HepG2 (cell line): ENCODE data around the gene LTB4R. TPM values are rescaled to one million over a fixed set of nuclear protein-coding genes. Genes with fewer than 3 reads are reported as not detected.
A peak's percentile ranks its signal among the peaks of the same experiment; 100 is the strongest.

Source experiments
- ATAC-seq: fragments of 200-7000 bp; cut with Tn5 transposase; 3 replicates; pipeline ENCODE4 v1.9.1; 2020; ENCODE audit warnings: mild to moderate bottlenecking, moderate library complexity
- BruUV-seq: library from RNA; stranded (reverse); fragments of 400-500 nt; replicated peaks from 2 replicates; lab custom pipeline; 2021; lab: Mats Ljungman, UMichigan
- CTCF ChIA-PET: fragments of 300-600 bp; formaldehyde crosslinking; extraction: SDS; loops from one replicate; lab custom pipeline; 2021; ENCODE audit warnings: low total read pairs, inconsistent platforms, low intra/inter-chr PET ratio; lab: Yijun Ruan, JAX
- POLR2A ChIA-PET: fragments of 350-600 bp; sonication (Branson Sonifier 250); formaldehyde crosslinking; loops from one replicate; lab custom pipeline; 2020; ENCODE audit warnings: antibody characterized with exemption, inconsistent platforms; lab: Yijun Ruan, JAX
- DNase-seq: peaks from one replicate; pipeline ENCODE4 v3.0.0-alpha.2; 2015; ENCODE audit warnings: low spot score
- FAIRE-seq: peaks from 3 replicates; lab custom pipeline; 2011; peaks lifted over from hg19 to GRCh38; lab: Jason Lieb, UNC
- H2AFZ ChIP-seq: one replicate; pipeline ENCODE4 v1.6.1; 2011; ENCODE audit warnings: low read length, inconsistent platforms
- H3K27ac ChIP-seq: fragments of 300-600 bp; 3 replicates; pipeline ENCODE4 v1.8.0; 2011; ENCODE audit warnings: mixed run types, mild to moderate bottlenecking, mixed read lengths, low read length, inconsistent platforms; ENCODE audit not compliant: insufficient read depth; ENCODE audit errors: extremely low read length
- H3K27me3 ChIP-seq, 2 experiments: fragments of 200-600 bp in 1 of 2; 2 replicates in 1 of 2; 3 replicates in 1 of 2; pipeline versions ENCODE4 v1.6.0 to v1.8.0; 2011; ENCODE audit warnings: low read length in 2 of 2, mild to moderate bottlenecking in 2 of 2, moderate library complexity in 2 of 2, inconsistent platforms in 1 of 2; ENCODE audit not compliant: insufficient read depth in 2 of 2, control insufficient read depth in 1 of 2
- H3K36me3 ChIP-seq, 2 experiments: fragments of 200-600 bp in 1 of 2; replicated peaks in 1 of 2; 2 replicates in 1 of 2; 3 replicates in 1 of 2; pipeline versions ENCODE4 v1.5.1 to v1.8.0; 2011; ENCODE audit warnings: low read length in 2 of 2, inconsistent platforms in 1 of 2; ENCODE audit not compliant: insufficient read depth in 2 of 2, control insufficient read depth in 1 of 2
- H3K4me1 ChIP-seq: 2 replicates; pipeline ENCODE4 v1.5.1; 2012; ENCODE audit warnings: low read length, inconsistent platforms; ENCODE audit not compliant: insufficient read depth
- H3K4me2 ChIP-seq: 2 replicates; pipeline ENCODE4 v1.6.0; 2011; ENCODE audit warnings: low read depth, low read length, inconsistent platforms
- H3K4me3 ChIP-seq, 3 experiments: fragments of 200-600 bp in 1 of 3; sonication (generic), shearing (Covaris generic) in 1 of 3; replicated peaks in 1 of 3; 2 replicates each; pipeline ENCODE4 v1.5.1; 2011 to 2016; ENCODE audit warnings: low read length in 3 of 3, inconsistent platforms in 2 of 3, low read depth in 2 of 3, mild to moderate bottlenecking in 2 of 3, control low read depth in 1 of 3, mixed read lengths in 1 of 3; ENCODE audit not compliant: insufficient read depth in 1 of 3
- H3K79me2 ChIP-seq: one replicate; pipeline ENCODE4 v1.6.1; 2011; ENCODE audit warnings: low read length, inconsistent platforms; ENCODE audit not compliant: insufficient read depth
- H3K9ac ChIP-seq: 2 replicates; pipeline ENCODE4 v1.6.0; 2011; ENCODE audit warnings: mild to moderate bottlenecking, low read depth, low read length, inconsistent platforms; ENCODE audit not compliant: insufficient read depth
- H3K9me3 ChIP-seq: 2 replicates; pipeline ENCODE4 v1.5.1; 2012; ENCODE audit warnings: mild to moderate bottlenecking, low read length
- H4K20me1 ChIP-seq: 2 replicates; pipeline ENCODE4 v1.6.0; 2011; ENCODE audit warnings: inconsistent platforms, mild to moderate bottlenecking, low read length, moderate library complexity; ENCODE audit not compliant: insufficient read depth
- ARNT2 ChIP-seq: sonication (generic); formaldehyde crosslinking; IDR thresholded peaks from 2 replicates; pipeline ENCODE4 v1.8.0; 2022; ENCODE audit warnings: mild to moderate bottlenecking, low read depth, missing genetic modification reagents, moderate library complexity
- DNMT1 ChIP-seq: sonication (generic); formaldehyde crosslinking; IDR thresholded peaks from 2 replicates; pipeline ENCODE4 v1.5.1; 2020; ENCODE audit warnings: mild to moderate bottlenecking, missing genetic modification reagents
- DPF2 ChIP-seq: sonication (generic); formaldehyde crosslinking; IDR thresholded peaks from 2 replicates; pipeline ENCODE4 v1.4.0; 2020; ENCODE audit warnings: mild to moderate bottlenecking, low read depth, missing genetic modification reagents, borderline replicate concordance
- HMG20A ChIP-seq: IDR thresholded peaks from 2 replicates; pipeline ENCODE4 v1.6.1; 2016; ENCODE audit warnings: borderline replicate concordance
- MATR3 ChIP-seq: sonication (generic); formaldehyde crosslinking; IDR thresholded peaks from 2 replicates; pipeline ENCODE4 v1.4.0; 2020; ENCODE audit warnings: missing genetic modification reagents
- NFRKB ChIP-seq: fragments of 450-650 bp; IDR thresholded peaks from 2 replicates; pipeline ENCODE4 v1.6.1; 2017
- NONO ChIP-seq, 2 experiments: fragments of 450-650 bp in 1 of 2; sonication (generic) in 1 of 2; formaldehyde crosslinking in 1 of 2; IDR thresholded peaks in 1 of 2; conservative IDR thresholded peaks in 1 of 2; 2 replicates each; pipeline versions ENCODE4 v1.6.1 to v1.8.0; 2017 to 2022; ENCODE audit warnings: mild to moderate bottlenecking in 1 of 2, missing genetic modification reagents in 1 of 2, moderate library complexity in 1 of 2
- SP140L ChIP-seq: sonication (generic); formaldehyde crosslinking; IDR thresholded peaks from 2 replicates; pipeline ENCODE4 v1.4.0; 2020; ENCODE audit warnings: missing genetic modification reagents, borderline replicate concordance
- XRCC5 ChIP-seq: fragments of 200-400 bp; formaldehyde crosslinking; optimal IDR thresholded peaks from 2 replicates; pipeline ENCODE3; 2017; ENCODE audit warnings: mild to moderate bottlenecking, low read length
- ZNF335 ChIP-seq: sonication (generic); formaldehyde crosslinking; IDR thresholded peaks from 2 replicates; pipeline ENCODE4 v1.4.0; 2020; ENCODE audit warnings: missing genetic modification reagents
- ZNF343 ChIP-seq: sonication (generic); formaldehyde crosslinking; IDR thresholded peaks from 2 replicates; pipeline ENCODE4 v1.4.0; 2020; ENCODE audit warnings: mild to moderate bottlenecking, missing genetic modification reagents
- ZNF616 ChIP-seq: sonication (generic); formaldehyde crosslinking; IDR thresholded peaks from 2 replicates; pipeline ENCODE4 v1.5.0; 2020; ENCODE audit warnings: low read depth, mild to moderate bottlenecking, missing genetic modification reagents
- ZZZ3 ChIP-seq: sonication (generic); formaldehyde crosslinking; IDR thresholded peaks from 2 replicates; pipeline ENCODE4 v1.4.0; 2020; ENCODE audit warnings: missing genetic modification reagents, mild to moderate bottlenecking, borderline replicate concordance
- WGBS: methylation state at CpG from one replicate; pipeline ENCODE4 v1.1.6; 2017; ENCODE audit warnings: low lambda C conversion rate; 5-methylcytosine and 5-hydroxymethylcytosine counted together
- in situ Hi-C: cut with HindIII; loops from 2 replicates; pipeline ENCODE4 v1.10.0; 2017; ENCODE audit warnings: low pct_unique_long_range_greater_than_20kb; ENCODE audit not compliant: extremely low pct_ligation_motif_present
- intact Hi-C: fragments of 100-400 bp; cut with micrococcal nuclease; formaldehyde crosslinking; loops from one replicate; pipeline ENCODE4 v1.10.0; 2022; ENCODE audit not compliant: unreplicated experiment
- polyA plus RNA-seq, 8 experiments: library from polyadenylated mRNA; depleted of rRNA in 3 of 8; stranded (reverse) in 7 of 8; unstranded in 1 of 8; fragments of >200 nt; fragmentation: Illumina TruSeq in 4 of 8; extraction: Trizol in 4 of 8; gene quantifications; 2 replicates each; pipeline versions ENCODE4 v1.2.1 to v1.2.3, GENCODE V29; 2011 to 2016; ENCODE audit warnings: low read depth in 4 of 8, missing spikeins in 1 of 8, mixed read lengths in 1 of 8; ENCODE audit not compliant: insufficient read depth in 1 of 8
- total RNA-seq, 5 experiments: library from RNA; depleted of rRNA; stranded (reverse); fragments of >200 nt; fragmentation: Illumina TruSeq; extraction: Trizol; gene quantifications; 2 replicates each; pipeline ENCODE4 v1.2.3, GENCODE V29; 2016; ENCODE audit warnings: low read depth in 1 of 5
- TF ChIP-seq, protein P1 (sequence below): sonication (generic); formaldehyde crosslinking; IDR thresholded peaks from 2 replicates; pipeline ENCODE4 v1.4.0; 2020; ENCODE audit warnings: missing genetic modification reagents, borderline replicate concordance
- TF ChIP-seq, protein P2 (sequence below): sonication (generic); formaldehyde crosslinking; IDR thresholded peaks from 2 replicates; pipeline ENCODE4 v1.4.0; 2020; ENCODE audit warnings: missing genetic modification reagents

Gene LTB4R
- total and polyA plus RNA-seq, 2 of the 13 experiments (the other 11 are each of a cell fraction or from before 2014, with no cell fraction given) = 3.2 to 8.2 TPM

DNA sequence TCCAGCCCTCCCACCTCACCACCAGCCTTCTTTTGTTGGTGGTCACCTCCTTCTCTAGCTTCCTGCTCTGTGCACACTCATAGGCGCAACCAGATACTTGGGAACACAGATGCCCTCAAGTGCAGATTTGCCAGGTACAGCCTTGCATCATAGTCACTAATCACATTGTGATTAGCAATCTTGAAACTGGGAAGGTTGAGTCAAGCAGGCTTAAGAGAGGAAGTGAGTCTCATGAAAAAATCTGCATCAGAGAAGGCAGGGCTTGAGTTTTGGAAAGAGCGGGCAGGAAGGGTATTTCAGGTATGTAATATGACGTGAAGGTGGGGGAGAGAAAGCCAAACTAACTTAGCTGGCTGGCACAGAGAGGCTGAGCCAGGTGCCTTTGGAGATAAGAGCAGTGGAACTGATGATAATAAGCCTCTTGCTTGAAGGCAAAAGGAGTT, 37.2 kb upstream of the LTB4R start:
- no peak for FAIRE-seq
- POLR2A ChIA-PET = interaction anchor here (0.6 to 16.5 kb wide), 6 partner anchors 8 to 85 kb away, joined by 3 to 435 read pairs (median 3); partner anchors contain the start of gene TINF2
- H3K4me2 ChIP-seq = no peak overlapping the region
- TF ChIP-seq DNMT1 (CRISPR knock-in tag) (no peak), HMG20A (CRISPR knock-in tag) (no peak), XRCC5 (no peak), ZNF343 (CRISPR knock-in tag) (0 out of 2 replicates have a peak, but pooled peaks have one; percentile 4), MATR3 (CRISPR knock-in tag) (no peak), ZNF335 (no peak), ARNT2 (CRISPR knock-in tag) (no peak), ZZZ3 (CRISPR knock-in tag) (0 out of 2 replicates have a peak, but pooled peaks have one; percentile 0), NFRKB (no peak), DPF2 (CRISPR knock-in tag) (no peak), NONO (IDR thresholded peaks at IDR 0.05) (no peak), NONO (CRISPR knock-in tag; conservative IDR thresholded peaks at IDR 0.05) (no peak), ZNF616 (CRISPR knock-in tag) (no peak), SP140L (no peak)
- TF ChIP-seq, protein P1, sequence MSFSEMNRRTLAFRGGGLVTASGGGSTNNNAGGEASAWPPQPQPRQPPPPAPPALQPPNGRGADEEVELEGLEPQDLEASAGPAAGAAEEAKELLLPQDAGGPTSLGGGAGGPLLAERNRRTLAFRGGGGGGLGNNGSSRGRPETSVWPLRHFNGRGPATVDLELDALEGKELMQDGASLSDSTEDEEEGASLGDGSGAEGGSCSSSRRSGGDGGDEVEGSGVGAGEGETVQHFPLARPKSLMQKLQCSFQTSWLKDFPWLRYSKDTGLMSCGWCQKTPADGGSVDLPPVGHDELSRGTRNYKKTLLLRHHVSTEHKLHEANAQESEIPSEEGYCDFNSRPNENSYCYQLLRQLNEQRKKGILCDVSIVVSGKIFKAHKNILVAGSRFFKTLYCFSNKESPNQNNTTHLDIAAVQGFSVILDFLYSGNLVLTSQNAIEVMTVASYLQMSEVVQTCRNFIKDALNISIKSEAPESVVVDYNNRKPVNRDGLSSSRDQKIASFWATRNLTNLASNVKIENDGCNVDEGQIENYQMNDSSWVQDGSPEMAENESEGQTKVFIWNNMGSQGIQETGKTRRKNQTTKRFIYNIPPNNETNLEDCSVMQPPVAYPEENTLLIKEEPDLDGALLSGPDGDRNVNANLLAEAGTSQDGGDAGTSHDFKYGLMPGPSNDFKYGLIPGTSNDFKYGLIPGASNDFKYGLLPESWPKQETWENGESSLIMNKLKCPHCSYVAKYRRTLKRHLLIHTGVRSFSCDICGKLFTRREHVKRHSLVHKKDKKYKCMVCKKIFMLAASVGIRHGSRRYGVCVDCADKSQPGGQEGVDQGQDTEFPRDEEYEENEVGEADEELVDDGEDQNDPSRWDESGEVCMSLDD = no peak
- TF ChIP-seq, protein P2, sequence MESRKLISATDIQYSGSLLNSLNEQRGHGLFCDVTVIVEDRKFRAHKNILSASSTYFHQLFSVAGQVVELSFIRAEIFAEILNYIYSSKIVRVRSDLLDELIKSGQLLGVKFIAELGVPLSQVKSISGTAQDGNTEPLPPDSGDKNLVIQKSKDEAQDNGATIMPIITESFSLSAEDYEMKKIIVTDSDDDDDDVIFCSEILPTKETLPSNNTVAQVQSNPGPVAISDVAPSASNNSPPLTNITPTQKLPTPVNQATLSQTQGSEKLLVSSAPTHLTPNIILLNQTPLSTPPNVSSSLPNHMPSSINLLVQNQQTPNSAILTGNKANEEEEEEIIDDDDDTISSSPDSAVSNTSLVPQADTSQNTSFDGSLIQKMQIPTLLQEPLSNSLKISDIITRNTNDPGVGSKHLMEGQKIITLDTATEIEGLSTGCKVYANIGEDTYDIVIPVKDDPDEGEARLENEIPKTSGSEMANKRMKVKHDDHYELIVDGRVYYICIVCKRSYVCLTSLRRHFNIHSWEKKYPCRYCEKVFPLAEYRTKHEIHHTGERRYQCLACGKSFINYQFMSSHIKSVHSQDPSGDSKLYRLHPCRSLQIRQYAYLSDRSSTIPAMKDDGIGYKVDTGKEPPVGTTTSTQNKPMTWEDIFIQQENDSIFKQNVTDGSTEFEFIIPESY (CRISPR knock-in tag) = no peak

More for the DNA sequence above, 37.2 kb upstream of the LTB4R start:
- no peak overlapping the region for H2AFZ ChIP-seq
- H3K79me2 ChIP-seq = peaks cover 7% of the 10 kb centered on the region
- H3K4me3 ChIP-seq = no peak overlapping the region
- in situ Hi-C loops (no loop called here), intact Hi-C loops (no loop called here)
- no TSS peak for BruUV-seq
- no peak overlapping the region for H3K9ac ChIP-seq
- peaks cover 22% of the 10 kb centered on the region for H3K4me1 ChIP-seq
- H4K20me1 ChIP-seq = no peaks in the 10 kb centered on the region
- H3K27ac ChIP-seq = no peak overlapping the region
- H3K9me3 ChIP-seq = no peaks in the 10 kb centered on the region
- DNase-seq (no peak), ATAC-seq (no peak)
- H3K36me3 ChIP-seq = peaks cover 0 to 2% of the 10 kb centered on the region in 2 experiments; a peak in 1 of 5 replicates
- CTCF ChIA-PET = interaction anchor here (1.1 to 1.4 kb wide), 2 partner anchors 24 to 31 kb away, joined by 3 to 4 read pairs; partner anchors contain the start of gene TINF2
- 96% methylated on average over 3 of the region's 3 CpGs for whole genome bisulfite sequencing
- no peaks in the 10 kb centered on the region; a peak in 1 of 5 replicates for H3K27me3 ChIP-seq
